HG02623 (cell line): ENCODE results near the gene ERF.

Experiments used
- ATAC-seq: cut with Tn5 transposase; IDR thresholded peaks from one replicate; pipeline ENCODE4 v1.9.1; 2021; ENCODE audit warnings: moderate library complexity; ENCODE audit not compliant: unreplicated experiment

Gene ERF

DNA sequence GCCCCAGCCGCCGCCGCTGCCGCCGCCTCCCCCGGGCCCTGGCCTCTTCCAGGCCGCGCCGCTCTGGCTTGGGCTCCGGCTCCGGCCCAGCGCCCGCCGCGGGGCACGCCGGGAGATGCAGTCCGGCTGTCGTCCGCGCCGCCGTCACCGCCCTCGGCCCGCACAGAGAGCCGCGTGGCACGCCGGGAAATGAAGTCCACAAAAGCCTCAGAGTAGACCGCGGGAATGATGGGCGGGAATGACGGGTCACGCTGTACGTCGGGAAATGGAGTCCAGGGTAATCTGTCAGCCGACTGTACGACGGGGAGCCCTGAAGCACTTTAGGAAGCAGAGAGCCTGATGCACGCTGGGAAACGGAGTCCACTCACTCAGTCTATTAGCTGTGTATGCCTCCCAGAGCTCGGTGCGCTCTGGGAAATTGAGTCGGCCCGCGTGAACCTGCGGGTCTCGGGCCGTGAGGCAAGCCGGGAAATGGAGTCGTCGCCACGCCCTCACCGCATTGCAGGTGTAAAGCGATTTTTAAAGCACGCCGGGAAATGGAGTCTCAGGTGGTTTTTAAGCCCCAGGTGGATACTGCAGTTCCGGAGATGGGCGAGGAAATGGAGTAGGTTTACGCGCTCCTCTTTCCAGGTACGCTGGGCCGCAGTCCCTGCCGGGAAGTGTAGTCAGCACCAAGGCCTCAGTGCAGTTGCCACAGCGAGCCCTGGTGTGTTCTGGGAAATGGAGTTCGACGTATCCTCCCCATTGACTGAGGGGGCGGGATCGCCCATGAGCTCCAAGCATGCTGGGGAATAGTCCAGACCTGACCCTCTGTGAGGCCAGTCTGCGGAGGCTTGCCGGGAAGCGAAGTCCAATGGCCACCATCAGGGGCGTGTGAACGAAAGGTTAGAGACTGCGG, 12.2 kb downstream of the ERF start, which contains the start of gene GSK3A:
GSK3A (minus strand) TSS at position 91 of the 898 bp plus-strand sequence. CDS start 137 bp downstream, outside the sequence.
- ATAC-seq = peak; percentile 51

DNA sequence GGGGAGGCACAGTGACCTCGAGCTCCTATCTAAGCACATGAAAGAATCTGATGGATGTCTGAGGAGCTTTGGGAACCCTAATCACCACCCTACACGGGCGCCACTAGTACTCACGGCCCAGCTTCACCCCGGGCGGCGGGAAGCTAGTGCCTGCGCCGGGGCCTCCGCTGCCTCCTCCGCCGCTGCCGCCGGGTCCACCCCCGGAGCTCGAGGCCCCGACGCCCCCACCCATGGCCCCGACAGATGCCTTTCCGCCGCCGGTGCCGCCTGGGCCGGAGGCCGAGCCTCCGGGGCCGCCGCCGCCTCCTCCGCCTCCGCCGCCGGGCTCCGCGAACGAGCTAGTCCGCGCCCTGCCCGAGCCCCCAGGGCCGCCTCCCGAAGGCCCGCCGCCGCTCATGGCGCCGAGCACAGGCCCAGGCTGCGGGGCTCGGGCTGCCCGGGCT, 12.8 kb downstream of the ERF start:
- no peak for ATAC-seq

DNA sequence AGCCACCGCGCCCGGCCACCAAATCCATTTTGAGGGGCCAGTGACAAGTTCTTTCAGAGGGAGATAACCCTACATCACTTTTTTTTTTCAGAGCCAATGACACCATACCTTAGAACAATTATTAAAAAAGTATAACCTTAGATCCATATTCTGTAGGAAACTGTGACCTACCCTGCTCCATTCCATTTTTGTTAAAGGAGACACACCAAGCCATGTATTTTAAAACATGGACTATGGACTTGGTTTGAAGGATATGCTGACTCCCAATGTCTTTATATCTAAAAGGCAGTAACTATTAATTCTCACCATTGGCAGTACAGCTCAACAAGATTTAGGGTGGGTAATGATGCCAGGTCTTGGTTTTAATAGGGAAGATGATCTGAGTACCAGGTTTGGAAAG, 13.6 kb downstream of the ERF start:
- no peak for ATAC-seq

DNA sequence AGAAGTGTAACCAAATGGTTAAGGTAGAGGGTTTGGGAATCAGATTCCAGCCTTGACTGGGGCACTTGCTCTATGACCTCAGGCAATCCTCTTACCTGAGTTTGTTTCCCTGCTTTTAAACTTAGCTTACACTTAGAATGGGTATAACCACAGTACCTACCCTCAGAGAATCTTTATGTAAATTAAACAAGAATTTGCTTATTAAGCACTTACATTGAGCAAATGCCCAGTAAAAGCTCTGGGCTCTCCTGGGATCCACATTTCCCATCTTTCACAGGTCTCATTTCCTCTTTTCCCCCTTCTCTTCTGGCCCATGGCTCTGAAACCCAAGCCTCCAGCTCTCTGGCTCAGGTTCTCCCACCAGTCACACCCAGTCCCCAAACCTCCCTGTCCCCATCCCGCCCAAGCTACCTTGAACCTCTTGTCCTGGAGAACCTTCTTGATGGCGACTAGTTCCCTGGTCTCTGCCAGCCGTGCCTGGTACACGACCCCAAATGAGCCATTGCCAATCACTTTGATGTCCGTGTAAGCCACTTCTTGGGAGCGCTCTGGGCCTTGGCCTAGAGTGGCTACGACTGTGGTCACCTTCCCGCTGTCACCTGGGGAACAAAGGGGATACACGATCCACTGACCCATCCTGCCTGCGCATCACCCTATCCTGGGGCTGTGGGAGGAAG, 15.2 kb downstream of the ERF start:
- ATAC-seq = no peak

DNA sequence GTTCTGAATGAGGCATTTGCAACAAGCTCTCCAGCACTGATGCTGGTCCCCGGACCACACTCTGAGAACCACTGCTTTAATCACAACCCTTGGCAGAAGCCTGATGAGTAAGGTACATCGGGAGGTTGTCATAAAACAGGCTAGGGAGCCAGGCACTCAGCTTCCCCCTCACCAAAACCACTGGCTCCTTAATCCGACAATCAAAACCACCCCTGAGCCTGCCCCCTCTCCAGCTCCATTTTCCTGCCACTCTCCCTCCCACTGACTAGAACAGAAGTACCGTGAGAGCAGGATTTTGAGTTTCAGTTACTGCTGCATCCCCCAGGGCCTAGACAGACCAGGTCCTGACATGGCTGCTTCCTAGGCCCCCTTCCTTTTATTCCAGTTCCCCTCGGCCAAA, 19.7 kb downstream of the ERF start:
- no peak for ATAC-seq

DNA sequence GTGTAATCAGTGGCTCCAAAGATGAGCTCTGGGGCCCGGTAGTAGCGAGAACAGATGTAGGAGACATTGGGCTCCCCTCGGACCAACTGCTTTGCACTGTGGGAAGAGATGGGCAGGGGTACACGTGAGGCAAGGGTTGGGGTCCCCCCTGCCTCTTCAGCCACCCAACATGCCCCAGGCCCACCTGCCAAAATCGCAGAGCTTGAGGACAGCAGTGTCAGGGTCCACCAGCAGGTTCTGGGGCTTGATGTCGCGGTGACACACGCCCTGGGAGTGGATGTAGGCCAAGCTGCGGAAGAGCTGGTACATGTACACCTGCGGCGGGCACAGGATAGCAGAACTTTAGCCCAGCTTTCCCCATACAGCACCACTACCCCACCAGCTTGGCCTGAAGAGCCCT, 20.6 kb downstream of the ERF start:
- no peak for ATAC-seq

DNA sequence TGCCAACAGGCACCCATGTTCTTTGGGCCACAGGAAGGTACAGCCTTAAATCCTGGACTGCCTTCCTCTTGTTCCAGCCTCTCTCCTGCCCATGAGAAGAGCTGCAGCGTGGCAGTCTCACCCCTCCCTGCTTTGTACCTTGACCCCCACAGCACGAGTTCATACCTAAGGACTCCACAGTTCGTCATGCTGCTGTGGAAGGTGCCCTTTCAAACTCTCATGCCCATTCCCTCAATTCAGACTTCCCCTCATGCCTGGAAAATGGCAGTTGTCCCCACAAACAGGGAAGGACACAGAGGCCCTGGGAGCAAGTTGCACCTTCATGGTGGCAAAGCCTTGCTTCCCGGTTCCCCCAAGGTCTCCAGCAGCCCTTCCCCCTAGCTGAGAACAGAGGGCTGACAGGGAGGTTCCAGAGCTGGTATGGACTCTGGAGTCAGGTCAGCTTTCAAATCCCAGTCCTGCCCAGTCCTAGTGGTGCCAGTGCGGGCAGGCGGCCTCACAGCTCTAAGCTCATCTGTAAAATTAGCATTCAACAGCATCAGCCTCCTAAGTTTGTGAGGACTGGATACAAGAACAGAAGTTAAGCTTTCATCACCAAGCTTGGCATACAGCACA, 21.1 kb downstream of the ERF start:
- no peak for ATAC-seq

DNA sequence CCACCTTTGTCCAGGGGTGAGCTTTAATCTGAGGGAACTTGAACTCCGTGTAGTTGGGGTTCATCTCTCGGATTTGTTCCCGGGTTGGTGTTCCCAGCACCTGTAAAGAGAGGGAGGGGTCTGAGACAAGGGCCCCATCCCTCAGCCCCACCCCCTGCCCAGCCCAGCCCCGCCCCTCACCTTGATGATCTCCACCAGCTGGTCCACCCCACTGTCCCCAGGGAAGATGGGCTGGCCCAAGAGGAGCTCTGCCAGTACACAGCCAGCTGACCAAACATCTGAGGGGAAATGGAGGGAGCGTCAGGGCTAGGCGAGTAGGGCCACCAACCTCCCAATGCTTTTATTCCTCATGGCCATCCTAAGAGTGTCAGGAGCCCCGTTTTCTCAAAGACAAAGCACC, 21.8 kb downstream of the ERF start:
- ATAC-seq = no peak

DNA sequence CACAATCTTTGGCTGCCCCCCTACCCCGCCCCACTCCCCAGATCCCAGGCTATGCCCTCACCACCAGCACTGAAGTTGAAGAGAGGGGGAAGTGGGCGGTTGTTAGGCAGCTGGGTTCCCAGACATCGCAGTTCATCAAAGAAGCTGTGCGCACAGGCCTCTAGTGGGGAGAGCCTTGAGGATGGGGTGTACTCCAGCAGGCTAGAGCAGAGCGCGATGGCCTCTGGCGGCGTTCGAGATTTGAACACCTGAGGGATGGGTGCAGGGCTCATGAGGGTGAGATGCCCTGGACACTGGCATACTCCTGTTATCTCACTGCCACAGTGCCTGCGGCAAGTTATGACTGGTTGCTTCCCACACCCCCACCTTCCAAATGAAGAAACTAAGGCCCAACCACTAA, 22.5 kb downstream of the ERF start:
- ATAC-seq = no peak

DNA sequence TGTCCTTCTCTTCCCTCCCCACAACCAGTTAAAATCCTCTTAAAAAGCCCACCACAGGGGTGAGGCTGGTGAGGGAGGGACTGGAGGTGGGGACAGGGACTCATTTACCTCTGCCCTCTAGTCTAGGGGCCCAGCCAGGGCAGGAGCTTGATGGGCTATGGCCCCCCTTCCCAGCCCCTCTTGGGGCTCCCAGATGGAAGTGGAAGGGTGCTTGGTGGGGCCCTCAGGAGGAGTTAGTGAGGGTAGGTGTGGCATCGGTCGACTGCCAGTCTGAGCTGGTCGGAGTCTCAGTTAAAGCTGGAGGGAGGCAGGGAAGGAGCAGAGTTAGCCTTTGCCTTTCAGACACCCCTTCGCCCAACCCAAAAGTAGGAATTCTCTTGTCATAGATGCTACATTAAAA, 24.4 kb downstream of the ERF start:
- ATAC-seq = no peak

DNA sequence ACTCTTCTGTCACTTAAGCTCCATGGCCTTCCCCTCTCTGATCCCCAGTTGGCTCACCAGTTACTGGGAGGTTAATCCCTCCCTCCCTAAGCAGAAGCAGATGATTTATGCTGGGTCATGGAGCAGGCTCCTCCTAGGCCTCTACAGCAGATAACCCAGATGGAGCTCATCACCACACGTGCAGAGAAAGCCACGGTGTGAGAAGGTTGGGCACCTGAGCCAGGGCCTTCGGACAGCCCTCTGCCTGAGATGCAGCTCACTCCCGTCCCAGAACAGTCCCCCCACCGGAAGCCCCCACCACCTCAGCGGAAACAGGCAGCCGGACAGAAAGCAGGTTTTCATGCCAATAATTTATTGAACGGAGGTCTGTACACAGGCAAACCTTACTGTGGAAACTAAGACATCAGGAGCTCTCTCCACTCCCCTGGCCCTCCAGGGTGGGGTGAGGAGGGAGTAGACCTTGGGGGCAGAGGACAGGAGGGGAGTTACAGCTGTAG, 25.0 kb downstream of the ERF start:
- no peak for ATAC-seq

DNA sequence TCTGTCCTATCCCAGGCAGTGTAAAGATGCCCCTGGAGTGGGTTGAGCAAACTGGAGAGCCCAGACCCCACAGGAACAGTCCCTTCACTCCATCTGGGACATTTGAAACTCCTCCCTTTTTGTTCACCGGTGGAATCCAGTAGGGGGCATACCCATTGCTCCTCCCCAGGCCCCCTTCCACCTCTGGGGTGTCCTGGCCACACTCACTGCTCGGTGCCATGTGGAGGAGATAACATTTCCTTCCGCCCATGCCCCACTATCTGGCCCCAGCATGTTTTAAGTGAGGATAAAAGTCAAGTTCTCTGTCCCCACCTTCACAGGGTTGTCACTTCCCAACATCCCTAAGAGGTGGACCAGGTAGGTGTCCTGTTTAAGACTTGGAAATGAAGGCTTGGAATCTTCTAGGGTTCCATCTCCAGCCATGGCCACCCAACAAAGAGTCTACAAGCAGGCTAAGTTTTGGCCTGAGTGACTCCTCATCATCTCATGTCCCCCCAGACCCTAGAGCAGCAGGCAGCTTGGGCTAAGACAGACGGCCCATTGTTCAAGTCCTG, 25.6 kb downstream of the ERF start:
- ATAC-seq = no peak

DNA sequence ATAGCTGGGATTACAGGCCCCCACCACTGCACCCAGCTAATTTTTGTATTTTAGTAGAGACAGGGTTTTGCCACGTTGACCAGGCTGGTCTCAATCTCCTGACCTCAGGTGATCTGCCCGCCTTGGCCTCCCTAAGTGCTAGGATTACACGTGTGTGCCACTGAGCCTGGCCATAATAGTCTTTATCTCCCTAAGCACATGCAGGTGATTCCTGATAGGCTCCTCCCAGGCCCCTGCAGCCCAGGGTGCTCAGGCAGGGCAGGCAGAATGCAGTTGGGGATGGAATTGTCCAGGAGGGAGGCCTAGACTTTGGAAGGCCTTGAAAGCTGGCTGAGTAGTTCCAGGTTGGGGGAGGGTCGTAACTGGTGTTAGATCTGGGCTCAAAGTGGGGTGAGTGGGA, 26.3 kb downstream of the ERF start:
- ATAC-seq = no peak

DNA sequence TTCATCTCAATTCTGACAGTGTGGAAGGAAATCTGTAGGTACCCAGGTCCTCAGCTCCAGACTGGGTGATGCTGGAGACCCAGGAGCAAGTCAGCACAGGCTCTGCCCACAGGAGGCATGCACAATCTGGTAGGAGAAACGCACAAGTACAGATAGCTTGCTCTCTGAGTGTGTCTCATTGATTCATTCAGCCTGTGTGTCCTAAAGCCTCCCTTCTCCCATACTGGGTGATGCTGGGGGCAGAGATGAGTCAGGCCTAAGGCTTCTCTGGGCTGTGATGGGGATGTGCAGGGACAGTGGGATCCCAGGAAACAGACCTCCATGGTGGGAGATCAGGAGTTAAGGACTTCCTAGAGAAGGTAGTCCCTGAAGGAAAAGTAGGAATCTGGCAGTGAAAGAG, 28.0 kb downstream of the ERF start:
- ATAC-seq = no peak

DNA sequence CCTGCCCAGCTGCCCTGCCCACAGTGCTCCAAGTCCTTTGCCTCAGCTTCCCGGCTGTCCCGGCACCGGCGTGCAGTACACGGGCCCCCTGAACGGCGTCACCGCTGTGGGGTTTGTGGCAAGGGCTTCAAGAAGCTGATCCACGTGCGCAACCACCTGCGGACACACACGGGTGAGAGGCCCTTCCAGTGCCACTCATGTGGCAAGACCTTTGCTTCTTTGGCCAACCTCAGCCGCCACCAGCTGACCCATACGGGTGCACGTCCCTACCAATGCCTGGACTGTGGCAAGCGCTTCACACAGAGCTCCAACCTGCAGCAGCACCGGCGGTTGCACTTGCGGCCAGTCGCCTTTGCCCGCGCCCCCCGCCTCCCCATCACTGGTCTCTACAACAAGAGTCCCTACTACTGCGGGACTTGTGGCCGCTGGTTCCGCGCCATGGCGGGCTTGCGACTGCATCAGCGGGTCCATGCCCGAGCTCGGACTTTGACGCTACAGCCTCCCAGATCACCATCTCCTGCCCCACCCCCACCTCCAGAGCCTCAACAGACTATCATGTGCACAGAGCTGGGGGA, 29.1 kb downstream of the ERF start:
- no peak for ATAC-seq

DNA sequence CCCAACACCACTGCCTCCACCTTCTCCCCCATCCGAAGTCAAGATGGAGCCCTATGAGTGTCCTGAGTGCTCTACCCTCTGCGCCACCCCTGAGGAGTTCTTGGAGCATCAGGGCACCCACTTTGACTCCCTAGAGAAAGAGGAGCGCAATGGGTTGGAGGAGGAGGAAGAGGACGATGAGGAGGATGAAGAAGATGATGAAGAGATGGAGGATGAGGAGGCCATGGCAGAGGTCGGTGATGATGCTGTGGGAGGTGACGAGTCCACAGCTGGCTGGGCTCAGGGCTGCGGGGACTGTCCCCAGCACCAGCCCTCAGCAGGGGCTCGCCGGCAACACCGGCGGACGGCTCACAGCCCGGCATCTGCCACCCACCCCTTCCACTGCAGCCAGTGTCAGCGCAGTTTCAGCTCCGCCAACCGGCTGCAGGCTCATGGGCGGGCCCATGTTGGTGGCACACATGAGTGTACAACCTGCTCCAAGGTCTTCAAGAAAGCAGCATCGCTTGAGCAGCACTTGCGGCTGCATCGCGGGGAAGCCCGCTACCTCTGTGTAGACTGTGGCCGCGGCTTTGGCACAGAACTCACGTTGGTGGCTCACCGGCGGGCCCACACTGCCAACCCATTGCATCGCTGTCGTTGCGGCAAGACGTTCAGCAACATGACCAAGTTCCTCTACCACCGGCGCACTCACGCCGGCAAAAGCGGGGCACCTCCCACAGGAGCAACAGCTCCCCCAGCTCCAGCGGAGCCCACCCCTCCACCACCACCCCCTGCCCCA, 29.8 kb downstream of the ERF start:
- ATAC-seq = no peak

DNA sequence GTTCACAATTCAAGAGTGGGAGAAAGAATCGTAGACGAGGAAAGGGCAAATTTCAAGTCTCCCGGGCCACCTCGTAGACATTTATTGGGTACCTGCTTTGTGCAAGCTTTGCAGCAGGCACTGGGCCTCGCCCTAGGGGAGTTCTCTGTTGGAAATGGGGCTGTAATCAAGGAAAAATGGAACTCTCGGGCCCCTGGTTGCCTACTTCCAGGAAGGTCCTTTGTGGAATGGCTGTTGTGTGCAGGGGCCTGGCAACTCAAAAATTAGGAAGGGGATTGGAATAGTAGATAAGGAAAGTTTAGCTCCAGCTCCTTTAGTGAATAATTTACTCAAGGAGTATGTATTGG, 34.2 kb downstream of the ERF start:
- no peak for ATAC-seq

DNA sequence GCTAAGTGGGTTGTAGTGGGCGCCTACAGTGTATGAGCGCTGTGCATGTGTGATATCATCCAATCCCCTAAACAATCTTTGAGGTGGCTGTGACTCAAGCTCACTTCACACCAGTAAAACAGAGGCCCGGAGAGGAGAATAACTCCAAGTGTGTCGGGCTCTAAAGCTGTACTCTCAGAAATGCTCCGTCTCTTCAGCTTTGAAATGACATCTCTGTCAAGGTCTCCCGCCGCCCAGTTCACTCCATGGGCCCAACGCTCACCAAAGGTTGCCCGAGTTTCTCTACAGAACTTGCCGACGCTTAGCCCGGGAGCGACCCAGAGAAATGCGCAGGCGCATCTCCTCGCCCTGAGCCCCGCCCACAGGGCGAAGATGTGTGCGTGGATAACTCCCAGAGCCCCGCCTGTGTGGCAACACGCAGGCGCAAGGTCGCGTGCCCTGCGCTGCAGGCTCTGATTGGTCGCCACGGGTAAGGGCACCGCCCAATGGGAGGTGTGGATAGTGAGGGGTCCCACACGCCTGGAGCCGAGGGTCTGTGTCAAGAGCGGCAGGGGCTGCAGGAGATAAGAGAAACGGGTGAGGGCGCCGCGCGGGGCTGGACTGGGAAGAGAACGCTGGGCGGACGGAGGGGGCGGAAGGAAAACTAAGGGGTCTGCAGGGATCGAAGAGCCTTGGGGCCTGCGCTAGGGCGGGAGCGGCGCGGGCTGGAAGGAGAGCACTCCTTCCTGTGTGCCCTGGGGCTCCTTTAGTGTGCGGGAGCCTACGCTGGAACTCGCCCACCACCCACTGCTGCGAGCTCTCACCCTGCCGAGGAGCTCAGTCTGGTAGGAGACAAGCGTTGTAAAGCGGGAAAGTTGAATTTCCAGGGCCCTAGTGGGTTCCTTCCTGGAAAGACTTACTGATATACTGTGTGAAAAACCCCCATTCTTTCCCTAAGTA, 34.8 kb downstream of the ERF start, which contains the start of gene ZNF526:
ZNF526 (plus strand) TSS at position 501 of the 939 bp plus-strand sequence. CDS start 4,092 bp downstream, outside the sequence.
- peak; percentile 69 for ATAC-seq
